CD4-positive, alpha-beta memory T cell (primary cell): ENCODE measurements around the gene RASD2. TPM values are rescaled to one million over a fixed set of nuclear protein-coding genes. Genes with fewer than 3 reads are reported as not detected.

ENCODE experiments used
- CTCF ChIA-PET: fragments of 350-600 bp; sonication (Branson Sonifier 250); formaldehyde crosslinking; loops from one replicate; lab custom pipeline; 2021; ENCODE audit warnings: inconsistent platforms; ENCODE audit not compliant: partially characterized antibody; lab: Charles Lee
- POLR2A ChIA-PET: fragments of 350-600 bp; sonication (Branson Sonifier 250); formaldehyde crosslinking; loops from one replicate; lab custom pipeline; 2021; ENCODE audit not compliant: partially characterized antibody; lab: Charles Lee
- DNase-seq, 5 donors: peaks; one replicate each; pipeline versions ENCODE4 v3.0.0 to v3.0.0-alpha.2; 2020 to 2022; ENCODE audit warnings: mixed read lengths in 1 of 5
- H3K27ac ChIP-seq: one replicate; pipeline ENCODE4 v1.7.0; 2013; ENCODE audit warnings: low read depth, low read length
- H3K27me3 ChIP-seq: 2 replicates; pipeline ENCODE4 v1.7.0; 2013; ENCODE audit warnings: mild to moderate bottlenecking, low read length, moderate library complexity; ENCODE audit not compliant: insufficient read depth
- H3K36me3 ChIP-seq: 2 replicates; pipeline ENCODE4 v1.7.0; 2013; ENCODE audit warnings: mild to moderate bottlenecking, low read length, moderate library complexity; ENCODE audit not compliant: insufficient read depth
- H3K4me1 ChIP-seq: 2 replicates; pipeline ENCODE4 v1.7.0; 2013; ENCODE audit warnings: mild to moderate bottlenecking, low read length, moderate library complexity; ENCODE audit not compliant: insufficient read depth
- H3K4me3 ChIP-seq, 2 donors: one replicate each; pipeline ENCODE4 v1.7.0; 2013; ENCODE audit warnings: low read length in 2 of 2, mild to moderate bottlenecking in 1 of 2
- H3K9me3 ChIP-seq, 2 donors: one replicate each; pipeline ENCODE4 v1.7.0; 2013; ENCODE audit warnings: low read length in 2 of 2, control low read depth in 1 of 2; ENCODE audit not compliant: control insufficient read depth in 1 of 2
- H3K27ac Mint-ChIP-seq, 7 donors: one replicate each; pipeline ENCODE4 v1.8.0; 2020 to 2021; ENCODE audit warnings: mixed read lengths in 7 of 7, mild to moderate bottlenecking in 6 of 7, inconsistent platforms in 3 of 7, moderate library complexity in 3 of 7
- H3K27me3 Mint-ChIP-seq, 2 donors: one replicate each; pipeline ENCODE4 v1.8.0; 2020 to 2021; ENCODE audit warnings: mixed read lengths in 2 of 2
- H3K36me3 Mint-ChIP-seq, 2 donors: one replicate each; pipeline ENCODE4 v1.8.0; 2020 to 2021; ENCODE audit warnings: mixed read lengths in 2 of 2, inconsistent platforms in 1 of 2, mild to moderate bottlenecking in 1 of 2
- H3K4me1 Mint-ChIP-seq, 4 donors: one replicate each; pipeline ENCODE4 v1.8.0; 2020 to 2021; ENCODE audit warnings: mixed read lengths in 4 of 4, mild to moderate bottlenecking in 1 of 4
- H3K4me3 Mint-ChIP-seq, 8 donors: one replicate each; pipeline ENCODE4 v1.8.0; 2020 to 2021; ENCODE audit warnings: mixed read lengths in 8 of 8, mild to moderate bottlenecking in 7 of 8, moderate library complexity in 6 of 8, inconsistent platforms in 3 of 8
- H3K9me3 Mint-ChIP-seq, 8 donors: one replicate each; pipeline ENCODE4 v1.8.0; 2020 to 2021; ENCODE audit warnings: mixed read lengths in 8 of 8, mild to moderate bottlenecking in 5 of 8, inconsistent platforms in 3 of 8, moderate library complexity in 1 of 8
- intact Hi-C: fragments of 100-400 bp; cut with micrococcal nuclease; formaldehyde crosslinking; loops from one replicate; pipeline ENCODE4 v1.15.1; 2023
- polyA plus RNA-seq, 2 donors: library from polyadenylated mRNA; unstranded; fragments of 300-500 nt; fragmentation: Illumina TruSeq; gene quantifications; one replicate each; pipeline ENCODE4 v1.2.3, GENCODE V29; 2021
- total RNA-seq, 2 experiments: library from RNA; stranded (reverse); gene quantifications; one replicate each; pipeline ENCODE4 v1.2.3, GENCODE V29; 2021

Gene RASD2
- total and polyA plus RNA-seq, 4 experiments from 2014 or later = 0.13 TPM; not detected in 3

DNA sequence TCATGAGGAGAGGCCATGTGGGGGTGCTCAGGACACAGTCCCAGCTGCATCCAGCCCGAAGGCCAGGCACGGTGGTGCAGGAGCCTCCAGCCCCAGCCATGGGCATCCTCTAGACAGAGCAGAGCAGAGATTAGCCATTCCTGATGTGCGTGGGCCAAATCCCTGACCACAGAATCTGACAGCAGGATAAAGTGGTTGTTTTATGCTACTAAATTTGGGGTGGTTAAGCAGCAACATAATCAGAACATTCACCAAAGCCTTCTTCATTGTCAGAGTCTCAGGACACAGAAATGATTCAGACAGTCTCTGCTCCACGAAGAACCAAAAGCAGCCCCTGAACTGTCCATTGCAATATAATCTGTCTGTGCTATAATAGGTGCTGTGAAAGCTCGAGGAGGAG, 19.7 kb downstream of the RASD2 start:
- Histone ChIP-seq H3K27ac (no peak overlapping the region), H3K36me3 (no peaks in the 10 kb centered on the region), H3K4me1 (no peaks in the 10 kb centered on the region), H3K9me3 (no peaks in the 10 kb centered on the region), H3K27me3 (no peaks in the 10 kb centered on the region), H3K4me3 (no peak overlapping the region)
- Mint-ChIP-seq H3K27me3 (peaks cover 20 to 30% of the 10 kb centered on the region in 2 donors), H3K27ac (no peak overlapping the region), H3K9me3 (no peaks in the 10 kb centered on the region), H3K4me1 (no peaks in the 10 kb centered on the region), H3K4me3 (no peak overlapping the region), H3K36me3 (no peaks in the 10 kb centered on the region)
- ChIA-PET POLR2A (no interaction called here), CTCF (no interaction called here)
- DNase-seq = no peak
- intact Hi-C loops = no loop called here

DNA sequence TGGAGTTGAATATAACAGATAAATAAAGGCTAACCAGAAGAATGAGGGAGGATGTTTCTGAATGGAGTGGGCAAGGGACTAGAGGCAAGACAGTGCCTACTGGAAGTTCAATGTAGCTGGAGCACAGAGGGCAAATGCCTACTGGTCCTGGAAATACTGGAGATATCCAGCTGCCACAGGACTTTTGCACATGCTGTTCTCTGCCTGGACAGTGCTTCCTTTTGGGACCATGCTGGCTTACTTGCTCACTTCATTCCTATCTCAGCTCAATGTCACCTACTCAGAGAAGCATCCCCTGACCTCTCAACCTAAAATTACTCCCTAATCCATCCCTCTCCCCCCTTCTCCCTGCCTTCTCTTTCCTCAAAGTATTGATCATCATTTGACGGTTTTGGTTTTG, 20.2 kb downstream of the RASD2 start:
- Mint-ChIP-seq H3K27ac (no peak overlapping the region), H3K4me3 (no peak overlapping the region), H3K27me3 (peaks cover 20 to 32% of the 10 kb centered on the region in 2 donors), H3K9me3 (no peaks in the 10 kb centered on the region), H3K4me1 (no peaks in the 10 kb centered on the region), H3K36me3 (no peaks in the 10 kb centered on the region)
- Histone ChIP-seq H3K9me3 (no peaks in the 10 kb centered on the region), H3K4me1 (no peaks in the 10 kb centered on the region), H3K27me3 (no peaks in the 10 kb centered on the region), H3K27ac (no peak overlapping the region), H3K4me3 (no peak overlapping the region), H3K36me3 (no peaks in the 10 kb centered on the region)
- DNase-seq = no peak
- intact Hi-C loops = no loop called here
- ChIA-PET POLR2A (no interaction called here), CTCF (no interaction called here)

DNA sequence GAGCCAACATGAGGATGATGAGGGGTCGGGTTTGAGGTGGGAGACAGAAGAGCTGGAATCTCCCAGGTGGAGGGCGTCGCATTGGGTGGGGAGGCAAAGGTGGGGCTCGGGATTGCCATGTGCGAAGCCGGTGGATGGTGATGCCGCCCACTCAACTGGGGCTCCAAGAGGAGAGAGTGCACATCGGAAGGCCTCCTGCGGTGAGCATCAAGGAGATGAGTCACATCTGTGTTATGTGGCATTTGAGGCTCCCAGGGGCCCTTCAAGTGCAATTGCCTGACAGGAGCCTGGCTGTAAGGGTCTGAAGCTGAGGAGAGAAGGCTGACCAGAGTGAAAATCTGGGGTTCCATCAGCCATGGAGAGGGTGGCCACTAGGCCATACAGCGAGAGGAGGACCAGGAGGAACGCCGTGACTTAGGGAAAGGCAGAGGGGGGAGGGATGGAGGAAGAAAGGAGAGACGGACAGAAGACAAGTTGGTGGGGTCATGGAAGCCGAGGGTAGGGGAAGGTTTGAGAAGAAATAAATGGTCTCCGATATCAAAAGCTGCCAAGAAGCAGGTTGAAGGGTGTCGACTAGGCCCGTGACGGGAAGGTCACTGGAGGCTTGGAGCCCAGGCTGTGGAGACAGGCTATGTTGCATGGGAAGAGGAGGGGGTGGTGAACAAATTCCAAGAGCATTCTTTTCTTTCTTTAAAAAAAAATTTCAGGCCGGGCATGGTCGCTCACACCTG, 21.3 kb downstream of the RASD2 start:
- peaks cover 20 to 35% of the 10 kb centered on the region in 2 donors for H3K27me3 Mint-ChIP-seq
- no peak for DNase-seq
- Histone ChIP-seq H3K27ac (no peak overlapping the region), H3K36me3 (no peaks in the 10 kb centered on the region), H3K4me1 (no peaks in the 10 kb centered on the region), H3K9me3 (no peaks in the 10 kb centered on the region), H3K4me3 (no peak overlapping the region), H3K27me3 (no peaks in the 10 kb centered on the region)
- ChIA-PET CTCF (no interaction called here), POLR2A (no interaction called here)
- H3K36me3 Mint-ChIP-seq = no peaks in the 10 kb centered on the region
- peak overlapping the region in 1 of 7 donors; percentile 67 for H3K27ac Mint-ChIP-seq
- no peaks in the 10 kb centered on the region for H3K4me1 Mint-ChIP-seq
- peak overlapping the region in 1 of 8 donors; percentile 54 for H3K4me3 Mint-ChIP-seq
- intact Hi-C loops = no loop called here
- H3K9me3 Mint-ChIP-seq = no peaks in the 10 kb centered on the region

DNA sequence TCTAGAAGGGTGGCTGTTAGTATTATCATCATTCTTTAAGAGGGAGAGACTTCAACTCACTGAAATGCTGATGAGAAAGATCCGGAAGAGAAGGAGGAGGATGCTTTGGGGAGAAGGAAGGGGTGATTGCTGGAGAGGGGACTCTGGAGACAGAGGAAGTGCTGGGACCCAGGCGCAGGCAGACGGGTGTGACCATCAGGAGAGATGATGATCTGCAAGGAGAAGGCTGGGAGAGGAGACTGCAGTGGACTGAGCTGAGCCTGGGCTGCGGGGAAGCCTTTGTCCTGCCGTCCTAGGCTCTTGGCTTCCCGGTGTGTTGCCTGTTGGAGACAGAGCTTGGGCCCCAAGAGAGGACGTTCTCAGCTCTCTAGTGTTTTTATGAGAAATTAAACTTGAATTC, 22.6 kb downstream of the RASD2 start:
- no peaks in the 10 kb centered on the region for H3K36me3 Mint-ChIP-seq
- no peak overlapping the region for H3K4me3 Mint-ChIP-seq
- CTCF ChIA-PET = interaction anchor here (0.9 kb wide), 1 partner anchor 12 kb away, joined by 3 read pairs; no protein-coding TSS in a partner anchor
- H3K4me1 ChIP-seq = no peaks in the 10 kb centered on the region
- H3K4me3 ChIP-seq = no peak overlapping the region
- peaks cover 18 to 32% of the 10 kb centered on the region in 2 donors for H3K27me3 Mint-ChIP-seq
- H3K27me3 ChIP-seq = no peaks in the 10 kb centered on the region
- H3K9me3 ChIP-seq = no peaks in the 10 kb centered on the region
- no peak overlapping the region for H3K27ac ChIP-seq
- H3K36me3 ChIP-seq = no peaks in the 10 kb centered on the region
- no peaks in the 10 kb centered on the region for H3K9me3 Mint-ChIP-seq
- H3K4me1 Mint-ChIP-seq = no peaks in the 10 kb centered on the region
- intact Hi-C loops = no loop called here
- peak overlapping the region in 1 of 7 donors; percentile 93 for H3K27ac Mint-ChIP-seq
- POLR2A ChIA-PET = no interaction called here
- no peak for DNase-seq

DNA sequence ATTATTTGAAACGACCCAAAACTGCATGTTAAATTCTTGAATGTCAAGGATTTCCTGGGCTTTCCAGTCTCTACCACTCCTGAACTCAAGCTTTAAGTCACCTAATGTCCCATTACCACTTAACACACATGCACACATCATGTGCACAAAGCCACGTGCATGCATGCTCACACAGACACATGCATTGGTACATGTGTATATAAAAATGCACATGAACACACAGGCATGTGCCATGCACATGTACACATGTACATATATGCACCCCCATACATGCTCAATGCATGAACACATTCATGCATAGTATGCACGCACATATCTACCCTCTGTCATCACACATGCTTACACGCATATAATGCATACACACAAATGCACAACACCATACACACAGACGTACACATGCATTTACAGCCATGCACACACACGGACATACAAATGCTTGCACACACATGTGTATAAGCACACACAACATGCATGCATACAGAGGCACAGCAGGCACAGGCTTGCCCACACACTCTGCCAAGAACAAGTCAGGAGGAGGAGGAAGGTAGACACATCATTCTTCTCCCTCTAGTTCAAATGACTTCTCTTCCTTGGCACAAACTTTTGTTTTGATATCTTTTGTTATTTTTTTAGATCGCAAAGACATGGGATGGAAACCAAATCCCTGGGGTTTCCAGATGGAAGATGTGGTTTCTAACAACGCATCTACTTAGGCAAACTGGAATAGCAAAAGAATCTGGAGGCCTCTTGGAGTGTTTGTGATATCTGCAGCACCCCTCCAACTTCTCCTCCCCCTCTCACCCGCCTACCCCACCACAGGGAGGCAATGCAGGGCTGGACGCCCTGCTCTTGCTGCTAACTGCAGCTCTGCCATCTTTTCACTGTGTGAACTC, 24.6 kb downstream of the RASD2 start:
- Mint-ChIP-seq H3K27me3 (peaks cover 19 to 29% of the 10 kb centered on the region in 2 donors), H3K9me3 (no peaks in the 10 kb centered on the region), H3K36me3 (no peaks in the 10 kb centered on the region), H3K4me1 (no peaks in the 10 kb centered on the region), H3K27ac (no peak overlapping the region), H3K4me3 (no peak overlapping the region)
- H3K9me3 ChIP-seq = no peaks in the 10 kb centered on the region
- intact Hi-C loops = no loop called here
- no peaks in the 10 kb centered on the region for H3K27me3 ChIP-seq
- no peak for DNase-seq
- H3K4me1 ChIP-seq = no peaks in the 10 kb centered on the region
- POLR2A ChIA-PET = no interaction called here
- H3K27ac ChIP-seq = no peak overlapping the region
- CTCF ChIA-PET = interaction anchor here (0.8 to 1.3 kb wide), 2 partner anchors 11 kb away, joined by 4 to 6 read pairs; no protein-coding TSS in a partner anchor
- H3K4me3 ChIP-seq = no peak overlapping the region
- H3K36me3 ChIP-seq = no peaks in the 10 kb centered on the region

DNA sequence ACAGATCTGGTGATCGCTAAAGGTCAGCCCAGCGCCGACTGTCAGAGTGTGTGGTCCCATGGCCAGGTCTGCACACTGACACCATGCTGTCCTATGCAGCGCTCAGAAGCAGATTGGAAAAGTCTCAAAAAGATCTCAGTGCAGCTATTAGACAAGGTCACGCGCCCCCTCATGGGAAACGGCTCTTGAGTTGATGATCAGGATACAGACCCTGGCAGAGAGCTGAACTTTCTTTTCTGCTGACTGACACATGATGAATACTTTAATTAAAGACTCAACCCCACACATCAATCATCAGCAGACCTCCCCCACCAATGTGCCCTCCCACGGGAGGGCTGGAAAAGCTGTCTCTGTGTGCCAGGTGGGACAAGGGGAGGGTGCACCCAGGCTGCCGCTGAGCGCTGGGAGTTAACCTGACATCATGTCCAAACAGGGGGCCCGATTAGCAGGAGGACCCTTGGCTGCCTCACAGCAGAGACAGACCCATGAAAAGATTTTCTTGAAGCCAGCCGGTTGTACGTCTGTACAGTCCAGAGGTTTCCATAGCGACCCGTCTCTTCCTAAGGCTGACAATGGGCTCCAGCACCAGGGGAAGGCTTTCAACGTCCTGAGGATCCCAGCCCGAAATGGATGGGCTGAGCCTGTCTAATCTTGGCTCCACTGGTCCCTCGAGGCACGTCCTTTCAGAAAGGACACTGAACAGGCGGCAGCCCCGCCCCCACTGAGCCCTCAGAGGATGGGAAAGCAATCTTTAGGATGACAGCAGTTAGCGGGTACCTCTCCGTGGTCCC, 26.9 kb downstream of the RASD2 start:
- ChIA-PET CTCF (no interaction called here), POLR2A (no interaction called here)
- H3K4me1 Mint-ChIP-seq = no peaks in the 10 kb centered on the region

More for the DNA sequence above, 26.9 kb downstream of the RASD2 start:
- Mint-ChIP-seq H3K27me3 (peaks cover 5 to 16% of the 10 kb centered on the region in 2 donors), H3K4me3 (no peak overlapping the region), H3K36me3 (no peaks in the 10 kb centered on the region), H3K9me3 (no peaks in the 10 kb centered on the region), H3K27ac (no peak overlapping the region)
- H3K27ac ChIP-seq = no peak overlapping the region
- intact Hi-C loops = no loop called here
- DNase-seq = no peak
- no peak overlapping the region for H3K4me3 ChIP-seq
- H3K27me3 ChIP-seq = no peaks in the 10 kb centered on the region
- H3K36me3 ChIP-seq = no peaks in the 10 kb centered on the region
- H3K4me1 ChIP-seq = no peaks in the 10 kb centered on the region
- no peaks in the 10 kb centered on the region for H3K9me3 ChIP-seq
